ENCODE results near the gene SLC34A2.
"Not testable (repeated sequence)": the region's sequence is repeated elsewhere in the genome, so short reads cannot be mapped to it uniquely, and the experiment has no call there.

SLC34A2 gene

GRCh38 chr4:25654971-25655963 lies at the start of gene SLC34A2:
Gene SLC34A2 (plus strand): TSS chr4:25655851. CDS start chr4:25662501, 6,650 bp downstream.
- no peak for DNase-seq

GRCh38 chr4:25608644-25609043 lies 47.0 kb upstream of the SLC34A2 start:
- no peak for DNase-seq

GRCh38 chr4:25609976-25610375 lies 45.7 kb upstream of the SLC34A2 start:
- no peak for DNase-seq

GRCh38 chr4:25613613-25614012 lies 42.0 kb upstream of the SLC34A2 start:
- DNase-seq, result not testable (repeated sequence)

GRCh38 chr4:25614807-25615206 lies 40.8 kb upstream of the SLC34A2 start:
- DNase-seq, result no peak

- DNase-seq, result no peak
These were observed 34.4 kb upstream of the SLC34A2 start for GRCh38 chr4:25621027-25621930.

GRCh38 chr4:25624616-25625015 lies 31.0 kb upstream of the SLC34A2 start:
- no peak for DNase-seq

- DNase-seq, result no peak
These were observed 27.2 kb upstream of the SLC34A2 start for GRCh38 chr4:25628451-25628850.

GRCh38 chr4:25632135-25632534 lies 23.5 kb upstream of the SLC34A2 start:
- DNase-seq, result no peak

- DNase-seq, result no peak
These were observed 22.1 kb upstream of the SLC34A2 start for GRCh38 chr4:25633541-25633940.

GRCh38 chr4:25635501-25635900 lies 20.1 kb upstream of the SLC34A2 start:
- no peak for DNase-seq

- no peak for DNase-seq
These were observed 17.9 kb upstream of the SLC34A2 start for GRCh38 chr4:25637581-25638220.

GRCh38 chr4:25638221-25638601 lies 17.4 kb upstream of the SLC34A2 start:
- DNase-seq, result no peak

GRCh38 chr4:25638806-25639205 lies 16.8 kb upstream of the SLC34A2 start:
- no peak for DNase-seq

GRCh38 chr4:25650311-25650710 lies 5.3 kb upstream of the SLC34A2 start:
- no peak for DNase-seq

GRCh38 chr4:25651682-25652081 lies 4.0 kb upstream of the SLC34A2 start:
- no peak for DNase-seq

GRCh38 chr4:25654031-25654970 lies 1.4 kb upstream of the SLC34A2 start:
- no peak for DNase-seq

GRCh38 chr4:25656031-25656430 lies 380 bp downstream of the SLC34A2 start:
- no peak for DNase-seq

- no peak for DNase-seq
These were observed 2.7 kb downstream of the SLC34A2 start for GRCh38 chr4:25658357-25658771.

- no peak for DNase-seq
These were observed 3.1 kb downstream of the SLC34A2 start for GRCh38 chr4:25658777-25659176.

GRCh38 chr4:25661441-25661840 lies 5.8 kb downstream of the SLC34A2 start:
- DNase-seq, result not testable (repeated sequence)

- DNase-seq, result no peak
These were observed 6.7 kb downstream of the SLC34A2 start for GRCh38 chr4:25662306-25662705.

Data from activated naive CD4-positive, alpha-beta T cell treated with anti-CD3 and anti-CD28 coated beads, Interleukin-2, amount 50 U/mL, for 16 hours (primary cell).